Measurements from ENCODE around the gene ATRNL1. TPM values are rescaled to one million over a fixed set of nuclear protein-coding genes. Genes with fewer than 3 reads are reported as not detected.
"Not testable (repeated sequence)": the region's sequence is repeated elsewhere in the genome, so short reads cannot be mapped to it uniquely, and the experiment has no call there.

ATRNL1 gene
- total RNA-seq, 2 donors from 2014 or later = 0.38 to 1.9 TPM

- no peak for DNase-seq
- intact Hi-C loops (cut with DNase I) = no loop called here
- ATAC-seq = no peak
Observed at GRCh38 chr10:115790220-115790619, 697.1 kb downstream of the ATRNL1 start.

- no peak for ATAC-seq
- intact Hi-C loops (cut with DNase I) = no loop called here
- DNase-seq = no peak
Observed at GRCh38 chr10:115795964-115796363, 702.8 kb downstream of the ATRNL1 start.

- DNase-seq = no peak
- intact Hi-C loops (cut with DNase I) = loop anchor here in 1 of 2 donors (10.0 kb wide), 1 partner anchor 483 kb away; no protein-coding TSS in a partner anchor
- no peak for ATAC-seq
Observed at GRCh38 chr10:115801457-115801856, 708.3 kb downstream of the ATRNL1 start.

- intact Hi-C loops (cut with DNase I) = loop anchor here in 1 of 2 donors (10.0 kb wide), 1 partner anchor 483 kb away; no protein-coding TSS in a partner anchor
Observed at GRCh38 chr10:115801992-115802391, 708.8 kb downstream of the ATRNL1 start.

GRCh38 chr10:115802911-115803310 lies 709.7 kb downstream of the ATRNL1 start:
- no peak for ATAC-seq

More at GRCh38 chr10:115801992-115802391, 708.8 kb downstream of the ATRNL1 start:
- DNase-seq (no peak), ATAC-seq (no peak)

GRCh38 chr10:115814542-115814941 lies 721.4 kb downstream of the ATRNL1 start:
- intact Hi-C loops (cut with DNase I) = no loop called here
- no peak for DNase-seq
- ATAC-seq = no peak

More at GRCh38 chr10:115802911-115803310, 709.7 kb downstream of the ATRNL1 start:
- intact Hi-C loops (cut with DNase I) = loop anchor here in 1 of 2 donors (10.0 kb wide), 1 partner anchor 482 kb away; no protein-coding TSS in a partner anchor
- DNase-seq = no peak

- intact Hi-C loops (cut with DNase I) = no loop called here
- ATAC-seq (no peak), DNase-seq (no peak)
Observed at GRCh38 chr10:115818012-115818411, 724.8 kb downstream of the ATRNL1 start.

- ATAC-seq = no peak
- DNase-seq = no peak
- intact Hi-C loops (cut with DNase I) = loop anchor here in 1 of 2 donors (10.0 kb wide), 1 partner anchor 448 kb away; the partner anchor contains the start of gene GFRA1
Observed at GRCh38 chr10:115826396-115826795, 733.2 kb downstream of the ATRNL1 start.

- DNase-seq = peak; percentile 28
- intact Hi-C loops (cut with DNase I) = loop anchor here in 1 of 2 donors (10.0 kb wide), 1 partner anchor 447 kb away; the partner anchor contains the start of gene GFRA1
- ATAC-seq = peak; percentile 51 to 87
Observed at GRCh38 chr10:115827231-115828009, 734.3 kb downstream of the ATRNL1 start.

- intact Hi-C loops (cut with DNase I) = loop anchor here in 1 of 2 donors (10.0 kb wide), 1 partner anchor 447 kb away; the partner anchor contains the start of gene GFRA1
- ATAC-seq = peak in 1 of 2 donors; percentile 29
Observed at GRCh38 chr10:115828182-115828581, 735.0 kb downstream of the ATRNL1 start.

GRCh38 chr10:115829521-115830205 lies 736.5 kb downstream of the ATRNL1 start:
- DNase-seq = no peak
- peak; percentile 30 to 35 for ATAC-seq
- intact Hi-C loops (cut with DNase I) = loop anchor here in 1 of 2 donors (10.0 kb wide), 1 partner anchor 445 kb away; the partner anchor contains the start of gene GFRA1

More at GRCh38 chr10:115828182-115828581, 735.0 kb downstream of the ATRNL1 start:
- not testable (repeated sequence) for DNase-seq

- intact Hi-C loops (cut with DNase I) = no loop called here
- DNase-seq = no peak
- ATAC-seq = peak in 1 of 2 donors; percentile 24
Observed at GRCh38 chr10:115830265-115830970, 737.3 kb downstream of the ATRNL1 start.

GRCh38 chr10:115831016-115831415 lies 737.9 kb downstream of the ATRNL1 start:
- DNase-seq = no peak
- intact Hi-C loops (cut with DNase I) = no loop called here
- ATAC-seq = no peak

- intact Hi-C loops (cut with DNase I) = no loop called here
- DNase-seq = no peak
- no peak for ATAC-seq
Observed at GRCh38 chr10:115833119-115833518, 740.0 kb downstream of the ATRNL1 start.

- DNase-seq (peak; percentile 19), ATAC-seq (peak; percentile 92 to 97)
- intact Hi-C loops (cut with DNase I) = no loop called here
Observed at GRCh38 chr10:115844591-115844990, 751.4 kb downstream of the ATRNL1 start.

GRCh38 chr10:115845921-115846320 lies 752.8 kb downstream of the ATRNL1 start:
- intact Hi-C loops (cut with DNase I) = no loop called here
- DNase-seq (no peak), ATAC-seq (no peak)

GRCh38 chr10:115846528-115846927 lies 753.4 kb downstream of the ATRNL1 start:
- no peak for ATAC-seq
- no peak for DNase-seq
- intact Hi-C loops (cut with DNase I) = no loop called here

GRCh38 chr10:115849197-115849596 lies 756.0 kb downstream of the ATRNL1 start:
- intact Hi-C loops (cut with DNase I) = no loop called here
- ATAC-seq (no peak), DNase-seq (no peak)

- DNase-seq (no peak), ATAC-seq (no peak)
Observed at GRCh38 chr10:115850666-115851065, 757.5 kb downstream of the ATRNL1 start.

More at GRCh38 chr10:115850666-115851065, 757.5 kb downstream of the ATRNL1 start:
- intact Hi-C loops (cut with DNase I) = no loop called here

Measured in left cardiac atrium (tissue), 4 donors.